ENCODE data around the gene CADM2.

CADM2 gene

GRCh38 chr3:85572426-85572825 is 613.6 kb downstream of the CADM2 start:
- DNase-seq (ENCODE audit: low read depth), result no peak

GRCh38 chr3:85572978-85573377 is 614.2 kb downstream of the CADM2 start:
- no peak for DNase-seq (ENCODE audit: low read depth)

- no peak for DNase-seq (ENCODE audit: low read depth)
Measured at GRCh38 chr3:85574006-85574705, 615.4 kb downstream of the CADM2 start.

DNA sequence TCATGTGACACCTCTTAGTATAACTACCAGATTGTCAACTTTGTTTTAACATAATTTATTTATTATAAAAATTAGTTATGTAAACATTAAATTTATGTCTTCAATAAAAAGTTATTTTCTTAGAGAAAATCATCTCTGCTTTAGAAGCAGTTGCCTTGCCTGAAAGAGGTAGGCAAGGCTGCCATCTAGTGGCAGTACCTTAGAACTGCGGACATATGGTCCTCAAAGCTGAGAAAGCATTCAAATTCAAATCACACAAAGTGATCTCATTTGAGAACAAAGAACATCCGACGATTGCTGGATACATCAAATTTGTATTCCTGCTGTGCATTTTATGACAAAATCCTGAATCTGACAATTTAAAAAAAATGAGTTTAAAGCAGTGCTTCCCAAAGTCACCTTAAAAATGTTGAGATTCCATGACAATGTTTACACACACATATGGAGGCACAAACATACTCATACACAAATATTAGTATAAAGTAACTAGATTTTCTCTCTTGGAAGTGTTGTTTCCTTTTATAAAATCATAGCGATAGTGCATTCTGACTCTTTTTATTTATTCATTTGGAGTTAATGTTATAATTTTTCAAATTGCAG is 617.4 kb downstream of the CADM2 start:
- DNase-seq (ENCODE audit: low read depth), result no peak

DNA sequence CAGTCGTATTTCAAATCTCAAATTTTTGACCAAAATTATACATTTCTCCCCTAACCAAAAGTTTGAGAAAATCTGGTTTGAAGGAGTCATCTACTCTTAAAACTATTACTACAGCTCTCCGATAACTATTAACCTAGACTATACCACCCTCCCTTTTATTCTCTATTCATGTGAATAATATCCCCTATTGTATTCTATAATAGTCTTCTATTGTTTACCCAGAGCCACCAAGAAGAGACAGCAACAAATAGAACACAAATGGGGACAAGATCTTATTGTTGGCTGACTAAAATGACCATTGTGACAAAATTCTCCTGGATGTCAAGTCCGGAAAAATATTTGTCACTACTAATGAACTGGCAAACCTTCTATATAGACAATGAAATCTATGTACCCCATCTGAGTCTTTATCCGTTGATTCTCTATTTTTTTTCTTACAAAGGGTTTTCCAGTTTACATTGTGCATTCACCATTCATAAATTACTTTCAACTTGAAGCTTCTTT is 618.0 kb downstream of the CADM2 start:
- DNase-seq (ENCODE audit: low read depth), result no peak

GRCh38 chr3:85584779-85585356 is 626.1 kb downstream of the CADM2 start:
- DNase-seq (ENCODE audit: low read depth), result no peak

DNA sequence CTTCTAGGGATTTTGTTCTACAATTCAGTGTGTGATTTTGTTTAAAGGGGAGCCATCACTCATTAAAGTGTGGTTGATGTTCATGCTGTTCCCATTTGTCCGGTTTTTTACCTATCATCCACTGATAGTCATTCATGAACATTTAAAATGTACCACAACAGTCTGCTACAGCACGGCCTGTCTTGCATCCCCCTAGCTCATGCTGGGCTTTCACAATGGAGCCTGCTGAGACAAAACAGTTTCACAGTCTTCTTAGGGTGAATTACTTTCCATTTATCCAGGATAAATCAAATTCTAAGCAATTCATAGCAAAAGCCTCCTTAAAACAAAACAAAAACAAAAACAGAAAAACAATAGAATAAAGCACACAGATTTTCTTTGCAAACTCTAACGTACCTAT is 627.2 kb downstream of the CADM2 start:
- DNase-seq (ENCODE audit: low read depth), result no peak

DNA sequence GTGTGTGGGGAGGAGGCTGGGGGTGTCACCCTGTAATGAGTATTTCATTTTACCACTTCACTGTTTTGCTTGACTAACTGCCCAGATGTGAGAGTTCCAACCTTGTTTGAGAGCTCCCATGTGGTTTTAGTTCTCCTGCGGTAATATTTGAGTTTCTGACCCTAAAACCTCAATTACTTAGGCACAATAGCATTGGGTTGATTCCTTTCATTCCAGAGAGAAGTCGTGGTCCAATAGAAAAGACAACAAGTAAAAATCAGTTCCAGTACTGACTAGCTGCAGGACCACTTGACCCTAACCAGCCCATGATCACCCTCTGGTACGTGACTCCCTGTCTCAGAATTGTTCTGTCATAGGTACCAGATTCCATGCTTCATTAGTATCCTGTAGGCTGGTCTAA is 630.4 kb downstream of the CADM2 start:
- DNase-seq (ENCODE audit: low read depth), result no peak

DNA sequence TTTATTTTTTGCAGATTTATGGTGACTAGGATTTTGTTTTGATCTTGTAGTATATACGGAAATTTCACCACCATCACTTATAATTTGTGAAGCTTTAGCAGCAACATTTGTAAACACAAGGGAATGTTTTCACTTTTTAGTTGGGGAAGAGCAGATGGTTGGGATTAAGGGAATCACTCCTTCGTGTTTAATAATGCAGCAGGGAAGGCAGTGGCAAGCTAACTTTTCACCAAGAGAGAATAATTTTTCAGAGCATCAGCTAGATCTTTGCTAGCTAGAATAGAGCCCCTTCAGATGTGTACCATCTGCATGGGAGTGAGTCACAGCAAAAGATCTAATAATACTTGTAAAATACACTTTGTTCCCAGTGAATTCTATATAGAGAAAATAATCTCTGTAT is 632.7 kb downstream of the CADM2 start:
- DNase-seq (ENCODE audit: low read depth), result no peak

- DNase-seq (ENCODE audit: low read depth), result no peak
Measured at GRCh38 chr3:85592256-85592655, 633.5 kb downstream of the CADM2 start.

GRCh38 chr3:85594676-85595075 is 635.9 kb downstream of the CADM2 start:
- no peak for DNase-seq (ENCODE audit: low read depth)

GRCh38 chr3:85603378-85603777 is 644.6 kb downstream of the CADM2 start:
- no peak for DNase-seq (ENCODE audit: low read depth)

GRCh38 chr3:85604641-85605040 is 645.9 kb downstream of the CADM2 start:
- no peak for DNase-seq (ENCODE audit: low read depth)

DNA sequence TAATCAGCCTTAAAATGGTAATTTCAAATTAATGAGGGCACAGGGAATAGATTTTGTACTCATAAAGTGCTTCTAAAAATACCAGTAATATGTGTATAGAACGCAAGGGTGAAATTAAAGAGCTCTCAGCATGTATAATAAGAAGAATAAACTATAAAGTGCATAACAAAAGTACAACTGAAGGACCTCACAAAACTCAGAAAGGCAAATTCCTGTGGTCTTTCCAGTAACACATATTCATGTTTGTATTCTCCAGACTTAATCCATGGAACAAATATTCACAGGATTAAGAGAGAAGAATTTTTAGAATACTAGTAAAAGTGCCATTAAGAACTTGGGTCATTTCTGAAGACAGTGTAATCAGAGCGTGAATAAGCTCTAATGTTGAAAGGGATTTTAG is 646.3 kb downstream of the CADM2 start:
- no peak for DNase-seq (ENCODE audit: low read depth)

DNA sequence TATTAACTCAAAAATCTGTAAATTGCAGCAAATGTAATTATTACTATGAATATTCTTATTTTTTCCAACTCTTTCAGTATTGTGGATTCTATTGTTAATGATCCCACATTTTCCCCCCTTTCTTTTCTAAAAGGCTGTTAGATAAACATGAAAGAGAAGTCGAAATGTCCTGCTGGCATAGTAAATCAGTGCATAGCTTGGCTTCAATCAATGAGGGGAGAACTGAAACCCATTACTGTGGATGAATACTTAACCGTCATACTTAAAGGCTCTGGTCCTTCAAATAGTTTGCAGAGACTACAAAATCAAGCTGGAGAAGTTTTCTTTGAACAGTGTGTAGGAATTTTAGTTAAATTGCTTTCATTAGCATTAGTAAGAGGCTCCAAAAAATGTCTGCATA is 667.9 kb downstream of the CADM2 start:
- no peak for DNase-seq (ENCODE audit: low read depth)

DNA sequence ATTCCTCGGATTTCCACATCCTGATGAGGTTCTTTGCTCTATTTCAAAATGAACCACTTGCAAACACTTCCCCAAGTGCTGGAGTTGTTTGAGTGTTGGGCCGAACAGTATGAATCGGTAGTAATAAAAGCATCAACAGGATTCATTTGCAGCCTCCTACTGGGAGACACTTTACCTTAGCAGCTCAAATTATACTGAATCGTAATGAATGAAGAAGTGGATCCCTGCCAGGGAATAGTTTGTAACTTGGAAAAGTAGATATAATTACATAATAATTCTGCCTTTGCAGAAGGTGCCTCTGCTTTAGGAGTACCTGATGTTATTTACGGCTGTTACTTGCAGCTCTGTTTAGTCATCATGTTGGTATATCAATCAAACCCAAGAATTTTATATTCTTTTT is 669.1 kb downstream of the CADM2 start:
- DNase-seq (ENCODE audit: low read depth), result no peak

GRCh38 chr3:85631070-85631469 is 672.3 kb downstream of the CADM2 start:
- DNase-seq (ENCODE audit: low read depth), result no peak

- no peak for DNase-seq (ENCODE audit: low read depth)
Measured at GRCh38 chr3:85632921-85633320, 674.1 kb downstream of the CADM2 start.

GRCh38 chr3:85652360-85652759 is 693.6 kb downstream of the CADM2 start:
- no peak for DNase-seq (ENCODE audit: low read depth)

DNA sequence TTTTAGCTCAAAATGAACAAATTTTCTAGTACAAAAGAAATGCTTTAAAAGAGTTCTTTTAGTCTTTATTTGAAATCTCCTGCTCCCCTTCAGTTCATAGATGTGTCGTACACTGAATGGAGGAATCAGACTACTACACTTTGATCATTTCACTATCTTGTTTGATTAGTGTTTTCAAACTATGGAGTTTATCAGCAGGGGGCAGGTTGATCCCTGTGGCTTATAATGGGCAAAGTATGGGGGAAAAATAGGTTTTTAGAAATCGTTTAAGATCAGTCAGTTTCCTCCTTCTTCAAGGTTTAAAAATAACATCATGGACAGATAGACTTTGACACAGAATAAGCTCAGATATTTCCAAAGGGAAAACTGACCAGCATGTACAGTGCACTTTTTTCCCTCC is 701.7 kb downstream of the CADM2 start:
- DNase-seq (ENCODE audit: low read depth), result no peak

- DNase-seq (ENCODE audit: low read depth), result no peak
Measured at GRCh38 chr3:85662462-85662861, 703.7 kb downstream of the CADM2 start.

DNA sequence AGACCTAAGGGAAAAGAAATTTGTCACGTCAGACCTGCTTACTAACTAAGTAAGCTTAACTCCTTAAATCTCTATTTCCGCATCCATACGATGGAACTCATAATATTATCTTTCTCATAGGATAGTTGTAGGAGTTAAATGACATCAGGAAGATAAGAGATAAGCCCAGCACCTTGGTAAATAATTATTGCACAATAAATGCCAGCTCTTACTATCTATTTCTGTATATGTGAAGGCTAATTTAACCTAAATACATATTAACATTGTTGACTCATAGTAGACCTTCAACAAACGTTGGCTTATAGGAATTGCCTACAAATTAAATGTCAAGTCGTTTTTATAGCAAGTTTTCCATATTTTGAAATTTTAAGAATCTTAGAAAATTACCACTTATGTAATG is 709.0 kb downstream of the CADM2 start:
- DNase-seq (ENCODE audit: low read depth), result no peak

- no peak for DNase-seq (ENCODE audit: low read depth)
Measured at GRCh38 chr3:85670634-85671205, 711.9 kb downstream of the CADM2 start.

Measured in GM04503 (cell line).